Keratinocyte (primary cell): ENCODE measurements around the gene SEC16A.

Experiments used
- EZH2 ChIP-seq: IDR thresholded peaks from one replicate; pipeline ENCODE4 v1.6.1; 2012; ENCODE audit warnings: inconsistent platforms, mild to moderate bottlenecking, low read length, moderate library complexity
- TF ChIP-seq, protein P1 (sequence below), 3 experiments: IDR thresholded peaks in 1 of 3; conservative IDR thresholded peaks in 1 of 3; optimal IDR thresholded peaks in 1 of 3; 2 replicates in 2 of 3; 3 replicates in 1 of 3; pipeline versions ENCODE3 to v1.5.1; 2011; ENCODE audit warnings: low read length in 3 of 3, mild to moderate bottlenecking in 3 of 3, moderate library complexity in 2 of 3, control low read depth in 1 of 3, inconsistent platforms in 1 of 3; ENCODE audit not compliant: insufficient read depth in 2 of 3; ENCODE audit errors: extremely low read depth in 1 of 3

DNA sequence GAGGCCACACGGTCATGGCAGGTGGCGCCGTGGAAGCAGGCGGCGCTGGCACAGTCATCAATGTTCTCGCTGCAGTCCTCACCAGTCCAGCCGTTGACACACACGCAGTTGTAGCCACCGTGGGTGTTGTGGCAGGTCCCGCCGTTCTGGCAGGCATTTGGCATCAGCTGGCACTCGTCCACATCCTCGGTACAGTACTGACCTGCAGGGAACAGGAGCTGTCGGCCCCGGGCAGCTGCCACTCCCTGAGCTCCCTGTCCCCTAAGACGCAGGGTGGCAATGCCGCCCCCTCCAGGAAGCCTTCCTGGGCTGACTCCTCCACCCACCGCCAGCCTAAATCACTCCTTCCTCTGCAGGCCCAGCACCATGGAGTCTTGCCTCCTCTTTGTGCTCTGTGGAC is 35.8 kb upstream of the SEC16A start:
- TF ChIP-seq, protein P1, sequence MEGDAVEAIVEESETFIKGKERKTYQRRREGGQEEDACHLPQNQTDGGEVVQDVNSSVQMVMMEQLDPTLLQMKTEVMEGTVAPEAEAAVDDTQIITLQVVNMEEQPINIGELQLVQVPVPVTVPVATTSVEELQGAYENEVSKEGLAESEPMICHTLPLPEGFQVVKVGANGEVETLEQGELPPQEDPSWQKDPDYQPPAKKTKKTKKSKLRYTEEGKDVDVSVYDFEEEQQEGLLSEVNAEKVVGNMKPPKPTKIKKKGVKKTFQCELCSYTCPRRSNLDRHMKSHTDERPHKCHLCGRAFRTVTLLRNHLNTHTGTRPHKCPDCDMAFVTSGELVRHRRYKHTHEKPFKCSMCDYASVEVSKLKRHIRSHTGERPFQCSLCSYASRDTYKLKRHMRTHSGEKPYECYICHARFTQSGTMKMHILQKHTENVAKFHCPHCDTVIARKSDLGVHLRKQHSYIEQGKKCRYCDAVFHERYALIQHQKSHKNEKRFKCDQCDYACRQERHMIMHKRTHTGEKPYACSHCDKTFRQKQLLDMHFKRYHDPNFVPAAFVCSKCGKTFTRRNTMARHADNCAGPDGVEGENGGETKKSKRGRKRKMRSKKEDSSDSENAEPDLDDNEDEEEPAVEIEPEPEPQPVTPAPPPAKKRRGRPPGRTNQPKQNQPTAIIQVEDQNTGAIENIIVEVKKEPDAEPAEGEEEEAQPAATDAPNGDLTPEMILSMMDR (optimal IDR thresholded peaks at IDR 0.05 in 1 of 3, IDR thresholded peaks at IDR 0.05 in 1 of 3, conservative IDR thresholded peaks at IDR 0.05 in 1 of 3; ENCODE audit: extremely low read depth in 1 of 3, insufficient read depth in 2 of 3, low read length in 3 of 3) = no peak
- no peak for TF ChIP-seq EZH2
